ENCODE results near the gene IGSF21.

DNA sequence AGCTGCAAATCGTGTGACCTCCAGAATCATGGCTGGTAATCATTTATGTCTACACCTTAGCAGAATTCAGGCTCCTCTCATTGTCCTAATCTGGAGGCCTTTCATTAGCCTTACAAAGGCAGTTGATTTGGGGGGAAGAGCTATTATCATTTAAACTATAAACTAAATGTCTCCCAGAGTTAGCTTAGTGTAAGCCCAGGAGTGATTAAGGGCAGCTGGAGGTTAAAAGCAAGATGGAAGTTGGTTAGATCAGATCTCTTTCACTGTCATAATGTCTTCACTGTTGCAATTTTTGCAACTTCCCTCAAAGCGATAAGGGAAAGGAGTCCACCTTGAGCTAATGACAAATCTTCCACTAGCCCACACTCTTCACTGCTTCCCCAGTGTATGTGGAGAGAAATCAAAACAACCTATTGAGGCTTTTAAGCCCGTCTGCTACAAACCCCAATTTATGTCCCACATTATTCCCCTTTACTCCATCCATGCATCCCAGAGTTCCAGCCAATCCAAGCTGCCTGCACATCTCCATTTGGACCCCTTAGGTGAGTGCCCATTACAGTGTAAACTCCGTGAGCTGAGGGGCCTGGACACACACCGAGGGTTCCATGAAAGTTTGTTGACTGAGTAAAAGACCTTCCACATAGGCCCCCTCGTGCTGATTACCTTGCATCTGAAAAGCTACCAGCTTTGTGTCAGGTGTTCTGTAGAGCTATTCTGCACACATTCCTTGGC, 311.7 kb downstream of the IGSF21 start:
- TF ChIP-seq CTCF (conservative IDR thresholded peaks at IDR 0.05) = no peak
- no peak for TF ChIP-seq ZFX (IDR thresholded peaks at IDR 0.05)
